Endodermal cell (in vitro differentiated cells): ENCODE results near the gene ASH1L. TPM values are rescaled to one million over a fixed set of nuclear protein-coding genes. Genes with fewer than 3 reads are reported as not detected.
"Not testable (repeated sequence)": the region's sequence is repeated elsewhere in the genome, so short reads cannot be mapped to it uniquely, and the experiment has no call there.

Experiments
- DNase-seq: peaks from one replicate; pipeline ENCODE4 v3.0.0-alpha.2; 2017
- H3K27ac ChIP-seq: 2 replicates; pipeline ENCODE4 v1.5.1; 2013; ENCODE audit warnings: mild to moderate bottlenecking, low read depth, low read length, moderate library complexity
- H3K27me3 ChIP-seq: 2 replicates; pipeline ENCODE4 v1.6.1; 2013; ENCODE audit warnings: mild to moderate bottlenecking, low read length, moderate library complexity; ENCODE audit not compliant: insufficient read depth, control insufficient read depth, poor library complexity, severe bottlenecking
- H3K36me3 ChIP-seq: 2 replicates; pipeline ENCODE4 v1.7.0; 2013; ENCODE audit warnings: mild to moderate bottlenecking, low read length, moderate library complexity; ENCODE audit not compliant: control insufficient read depth, insufficient read depth
- H3K4me1 ChIP-seq: one replicate; pipeline ENCODE4 v1.7.0; 2013; ENCODE audit warnings: low read length; ENCODE audit not compliant: control insufficient read depth, insufficient read depth
- H3K4me3 ChIP-seq: 2 replicates; pipeline ENCODE4 v1.5.1; 2013; ENCODE audit warnings: mild to moderate bottlenecking, low read length, moderate library complexity
- H3K9ac ChIP-seq: 2 replicates; pipeline ENCODE4 v1.6.1; 2013; ENCODE audit warnings: mild to moderate bottlenecking, low read length, moderate library complexity; ENCODE audit not compliant: poor library complexity, severe bottlenecking; ENCODE audit errors: extremely low read depth
- H3K9me3 ChIP-seq: 2 replicates; pipeline ENCODE4 v1.6.1; 2013; ENCODE audit warnings: mild to moderate bottlenecking, low read length, moderate library complexity; ENCODE audit not compliant: control insufficient read depth
- H3K27ac Mint-ChIP-seq: 2 replicates; pipeline ENCODE4 v1.8.0; 2020; ENCODE audit warnings: mixed read lengths
- H3K27me3 Mint-ChIP-seq: 2 replicates; pipeline ENCODE4 v1.8.0; 2021; ENCODE audit warnings: mild to moderate bottlenecking, mixed read lengths; ENCODE audit not compliant: insufficient read depth
- H3K36me3 Mint-ChIP-seq: 2 replicates; pipeline ENCODE4 v1.8.0; 2020; ENCODE audit warnings: low read depth, mixed read lengths
- H3K4me1 Mint-ChIP-seq: 2 replicates; pipeline ENCODE4 v1.8.0; 2020; ENCODE audit warnings: mixed read lengths
- H3K4me3 Mint-ChIP-seq: 2 replicates; pipeline ENCODE4 v1.8.0; 2020; ENCODE audit warnings: mild to moderate bottlenecking, moderate library complexity, mixed read lengths
- H3K9me3 Mint-ChIP-seq: 2 replicates; pipeline ENCODE4 v1.8.0; 2020; ENCODE audit warnings: mild to moderate bottlenecking, mixed read lengths
- WGBS, 2 experiments: methylation state at CpG; one replicate each; pipeline versions ENCODE4 v1.1.5 to v1.1.7; 2013; ENCODE audit warnings: missing lambda C conversion rate in 2 of 2, mixed read lengths in 1 of 2; ENCODE audit not compliant: insufficient coverage in 1 of 2, insufficient read length in 1 of 2; 5-methylcytosine and 5-hydroxymethylcytosine counted together
- total RNA-seq, 2 donors: library from RNA; stranded (reverse); fragmentation: NEBNext Ultra II Directional in 1 of 2; extraction: Animal tissue kit (Norgen Biotek cat#: 25700) in 1 of 2; gene quantifications; 2 replicates in 1 of 2; 3 replicates in 1 of 2; pipeline ENCODE4 v1.2.1, GENCODE V29; 2021
- TF ChIP-seq, protein P1 (sequence below): fragments of 200-600 bp; sonication (generic); conservative IDR thresholded peaks from 2 replicates; pipeline ENCODE4 v1.5.0; 2021; ENCODE audit warnings: antibody characterized with exemption, mild to moderate bottlenecking

The ASH1L gene
- total RNA-seq, 2 donors from 2014 or later, result 34.5 to 37.0 TPM

DNA sequence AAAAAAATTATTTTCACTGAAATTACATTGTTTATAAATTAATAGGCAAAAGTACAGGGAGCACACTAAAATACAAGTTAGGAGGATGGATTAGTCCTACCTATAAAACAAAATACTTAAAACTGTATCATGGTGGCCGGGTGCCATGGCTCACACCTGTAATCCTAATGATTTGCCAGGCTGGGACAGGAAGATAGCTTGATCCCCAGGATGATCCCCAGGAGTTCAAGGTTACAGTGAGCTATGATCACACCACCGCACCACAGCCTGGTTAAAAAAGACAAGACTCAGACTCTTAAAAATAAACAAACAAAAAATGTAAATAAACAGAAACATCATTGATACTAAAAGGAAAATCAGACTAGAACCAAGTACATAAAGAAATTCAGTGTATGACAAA, 53.5 kb downstream of the ASH1L start:
- H3K4me3 ChIP-seq, result no peak overlapping the region
- H3K9ac ChIP-seq, result no peak overlapping the region
- TF ChIP-seq, protein P1, sequence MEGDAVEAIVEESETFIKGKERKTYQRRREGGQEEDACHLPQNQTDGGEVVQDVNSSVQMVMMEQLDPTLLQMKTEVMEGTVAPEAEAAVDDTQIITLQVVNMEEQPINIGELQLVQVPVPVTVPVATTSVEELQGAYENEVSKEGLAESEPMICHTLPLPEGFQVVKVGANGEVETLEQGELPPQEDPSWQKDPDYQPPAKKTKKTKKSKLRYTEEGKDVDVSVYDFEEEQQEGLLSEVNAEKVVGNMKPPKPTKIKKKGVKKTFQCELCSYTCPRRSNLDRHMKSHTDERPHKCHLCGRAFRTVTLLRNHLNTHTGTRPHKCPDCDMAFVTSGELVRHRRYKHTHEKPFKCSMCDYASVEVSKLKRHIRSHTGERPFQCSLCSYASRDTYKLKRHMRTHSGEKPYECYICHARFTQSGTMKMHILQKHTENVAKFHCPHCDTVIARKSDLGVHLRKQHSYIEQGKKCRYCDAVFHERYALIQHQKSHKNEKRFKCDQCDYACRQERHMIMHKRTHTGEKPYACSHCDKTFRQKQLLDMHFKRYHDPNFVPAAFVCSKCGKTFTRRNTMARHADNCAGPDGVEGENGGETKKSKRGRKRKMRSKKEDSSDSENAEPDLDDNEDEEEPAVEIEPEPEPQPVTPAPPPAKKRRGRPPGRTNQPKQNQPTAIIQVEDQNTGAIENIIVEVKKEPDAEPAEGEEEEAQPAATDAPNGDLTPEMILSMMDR, result no peak
- no peaks in the 10 kb centered on the region for H3K27me3 ChIP-seq
- Mint-ChIP-seq H3K4me1 (peaks cover 8% of the 10 kb centered on the region), H3K9me3 (no peaks in the 10 kb centered on the region), H3K27ac (peak overlapping the region; percentile 58), H3K27me3 (no peaks in the 10 kb centered on the region), H3K36me3 (peaks cover 27% of the 10 kb centered on the region), H3K4me3 (no peak overlapping the region)
- WGBS, 2 experiments, result 75 to 87% methylated on average over 1 to 2 of the region's 2 CpGs
- no peak overlapping the region for H3K27ac ChIP-seq
- H3K9me3 ChIP-seq, result no peaks in the 10 kb centered on the region
- H3K36me3 ChIP-seq, result peaks cover 5% of the 10 kb centered on the region
- H3K4me1 ChIP-seq, result no peaks in the 10 kb centered on the region
- no peak for DNase-seq

DNA sequence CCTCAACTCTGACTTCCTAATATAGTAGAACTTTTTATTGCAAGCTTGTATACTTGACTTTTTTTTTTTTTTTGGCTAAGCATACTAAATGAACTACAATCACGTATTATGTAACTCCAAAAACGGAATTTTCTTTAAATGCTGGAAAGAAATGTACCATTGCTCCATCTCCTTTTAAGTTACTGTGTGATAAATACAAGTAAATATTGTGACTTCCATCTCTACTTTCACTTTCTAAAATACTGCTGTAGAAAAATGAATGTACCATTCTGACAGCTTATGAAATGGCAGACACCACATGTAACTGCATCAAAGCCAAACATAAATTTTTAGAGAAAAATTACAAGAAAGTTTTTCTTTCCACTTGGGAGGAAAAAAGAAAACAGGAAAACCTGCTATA, 54.7 kb downstream of the ASH1L start:
- WGBS, 2 experiments, result 100% methylated on average over 2 of the region's 2 CpGs; no CpG with 5 or more reads in 1 of the 2 experiments
- Mint-ChIP-seq H3K4me3 (no peak overlapping the region), H3K4me1 (peaks cover 8% of the 10 kb centered on the region), H3K27ac (no peak overlapping the region), H3K36me3 (peaks cover 22% of the 10 kb centered on the region), H3K27me3 (no peaks in the 10 kb centered on the region), H3K9me3 (no peaks in the 10 kb centered on the region)
- TF ChIP-seq, protein P1, result no peak
- Histone ChIP-seq H3K9ac (no peak overlapping the region), H3K27ac (no peak overlapping the region), H3K4me3 (no peak overlapping the region), H3K27me3 (no peaks in the 10 kb centered on the region), H3K36me3 (peaks cover 5% of the 10 kb centered on the region), H3K9me3 (no peaks in the 10 kb centered on the region), H3K4me1 (no peaks in the 10 kb centered on the region)
- DNase-seq, result no peak

DNA sequence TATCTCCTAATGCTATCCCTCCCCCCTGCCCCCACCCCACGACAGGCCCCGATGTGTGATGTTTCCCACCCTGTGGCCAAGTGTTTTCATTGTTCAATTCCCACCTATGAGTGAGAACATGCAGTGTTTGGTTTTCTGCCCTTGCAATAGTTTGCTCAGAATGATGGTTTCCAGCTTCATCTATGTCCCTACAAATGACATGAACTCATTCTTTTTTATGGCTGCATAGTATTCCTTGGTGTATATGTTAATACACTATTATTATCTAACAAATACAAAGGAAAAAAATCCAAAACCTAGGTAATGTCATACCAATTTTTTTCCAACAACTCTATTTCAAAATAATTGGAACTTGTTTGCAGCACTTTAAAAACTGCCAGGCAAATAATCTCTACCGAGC, 56.6 kb downstream of the ASH1L start:
- H3K27ac ChIP-seq, H3K9me3 ChIP-seq, H3K9ac ChIP-seq, H3K9me3 Mint-ChIP-seq, H3K36me3 ChIP-seq, H3K4me3 ChIP-seq, H3K4me1 Mint-ChIP-seq, H3K4me1 ChIP-seq, H3K27me3 Mint-ChIP-seq, H3K27me3 ChIP-seq, DNase-seq, H3K4me3 Mint-ChIP-seq, H3K27ac Mint-ChIP-seq: not testable (repeated sequence)
- peaks cover 12% of the 10 kb centered on the region for H3K36me3 Mint-ChIP-seq
- 70 to 97% methylated on average over 1 to 3 of the region's 3 CpGs for WGBS, 2 experiments

DNA sequence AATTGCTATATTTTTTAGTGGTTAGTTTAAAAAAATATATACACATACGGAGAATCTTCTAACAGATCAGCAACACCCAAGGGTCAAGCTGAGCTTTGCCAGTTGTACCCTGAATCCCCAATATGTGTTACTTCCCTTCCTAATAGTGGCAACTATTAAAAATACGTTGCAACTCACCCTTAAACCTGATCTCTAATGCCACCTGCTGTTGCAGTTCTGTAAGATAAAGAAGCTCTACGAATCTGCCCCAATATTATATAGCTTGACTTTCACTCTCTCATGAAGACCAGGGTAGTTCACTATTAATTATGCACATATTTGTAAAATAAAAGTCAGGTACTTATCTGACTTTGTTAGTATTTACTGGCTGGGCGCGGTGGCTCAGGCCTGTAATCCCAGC, 58.4 kb downstream of the ASH1L start:
- Mint-ChIP-seq H3K27me3 (no peaks in the 10 kb centered on the region), H3K4me1 (peaks cover 20% of the 10 kb centered on the region), H3K4me3 (no peak overlapping the region), H3K27ac (peak overlapping the region; percentile 35), H3K9me3 (no peaks in the 10 kb centered on the region), H3K36me3 (peaks cover 12% of the 10 kb centered on the region)
- Histone ChIP-seq H3K4me1 (no peaks in the 10 kb centered on the region), H3K36me3 (no peaks in the 10 kb centered on the region), H3K27ac (no peak overlapping the region), H3K9me3 (no peaks in the 10 kb centered on the region), H3K27me3 (no peaks in the 10 kb centered on the region), H3K4me3 (no peak overlapping the region), H3K9ac (no peak overlapping the region)
- 82 to 88% methylated on average over 5 of the region's 5 CpGs for WGBS, 2 experiments
- DNase-seq, result no peak
- TF ChIP-seq, protein P1, result peak; percentile 50
